Thyroid gland (tissue), 4 donors: ENCODE measurements around the gene MRFAP1L1.
"Not testable (repeated sequence)": the region's sequence is repeated elsewhere in the genome, so short reads cannot be mapped to it uniquely, and the experiment has no call there.

Experiments
- CTCF ChIP-seq, 6 experiments: fragments of 200-600 bp in 3 of 6; fragments of 450-650 bp in 3 of 6; sonication (generic) in 3 of 6; IDR thresholded peaks; one replicate each; pipeline ENCODE4 v1.5.1; 2016 to 2019; ENCODE audit warnings: antibody characterized with exemption in 6 of 6, mild to moderate bottlenecking in 2 of 6, inconsistent platforms in 1 of 6, moderate library complexity in 1 of 6
- POLR2A ChIP-seq, 2 donors: fragments of 450-650 bp; IDR thresholded peaks; one replicate each; pipeline ENCODE4 v1.6.1; 2017; ENCODE audit warnings: antibody characterized with exemption in 2 of 2, mild to moderate bottlenecking in 2 of 2, moderate library complexity in 1 of 2

DNA sequence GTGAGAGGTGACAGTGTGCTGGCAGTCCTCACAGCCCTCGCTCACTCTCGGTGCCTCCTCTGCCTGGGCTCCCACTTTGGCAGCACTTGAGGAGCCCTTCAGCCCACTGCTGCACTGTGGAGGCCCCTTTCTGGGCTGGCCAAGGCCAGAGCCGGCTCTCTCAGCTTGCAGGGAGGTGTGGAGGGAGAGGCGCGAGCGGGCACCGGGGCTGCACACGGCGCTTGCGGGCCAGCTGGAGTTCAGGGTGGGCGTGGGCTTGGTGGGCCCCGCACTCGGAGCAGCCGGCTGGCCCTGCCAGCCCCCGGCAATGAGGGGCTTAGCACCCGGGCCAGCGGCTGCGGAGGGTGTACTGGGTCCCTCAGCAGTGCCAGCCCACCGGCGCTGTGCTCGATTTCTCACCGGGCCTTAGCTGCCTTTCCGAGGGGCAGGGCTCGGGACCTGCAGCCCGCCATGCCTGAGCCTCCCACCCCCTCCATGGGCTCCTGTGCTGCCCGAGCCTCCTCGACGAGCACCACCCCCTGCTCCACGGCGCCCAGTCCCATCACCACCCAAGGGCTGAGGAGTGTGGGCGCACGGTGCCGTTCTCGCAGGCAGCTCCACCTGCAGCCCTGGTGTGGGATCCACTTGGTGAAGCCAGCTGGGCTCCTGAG lies 37.0 kb downstream of the MRFAP1L1 start:
- not testable (repeated sequence) for TF ChIP-seq CTCF, POLR2A (IDR thresholded peaks at IDR 0.05)
